Activated gamma-delta T cell treated with Interleukin-2 at 50 U/mL for 16 hours (primary cell): ENCODE results near the gene DACH1.

ENCODE experiments used
- DNase-seq: peaks from one replicate; pipeline ENCODE4 v3.0.0-alpha.2; 2020

DACH1 gene

DNA sequence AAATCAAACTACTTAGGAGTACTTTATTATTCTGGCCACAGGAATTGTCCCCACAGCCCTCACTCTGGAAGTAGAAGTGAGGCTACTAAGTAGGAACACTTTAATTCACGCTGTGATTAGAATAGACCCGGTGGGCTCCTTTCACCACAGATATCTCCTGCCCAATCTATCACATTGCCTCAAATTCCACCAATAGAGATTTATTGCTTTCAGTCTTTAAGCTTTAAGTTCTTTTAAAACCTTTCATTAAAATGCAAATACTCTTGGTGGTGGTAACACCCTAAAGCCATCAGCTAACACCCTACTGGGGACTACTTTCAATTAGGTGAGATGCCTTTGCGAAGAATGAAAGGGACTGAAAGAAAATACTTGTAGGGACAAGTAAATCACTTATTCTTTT lies 181.9 kb downstream of the DACH1 start:
- DNase-seq, result no peak

- no peak for DNase-seq
Observed at GRCh38 chr13:71681901-71682613, 184.9 kb downstream of the DACH1 start.

GRCh38 chr13:71677124-71677523 lies 189.9 kb downstream of the DACH1 start:
- no peak for DNase-seq

GRCh38 chr13:71672512-71672911 lies 194.5 kb downstream of the DACH1 start:
- DNase-seq, result no peak

GRCh38 chr13:71663431-71663830 lies 203.6 kb downstream of the DACH1 start:
- DNase-seq, result no peak

DNA sequence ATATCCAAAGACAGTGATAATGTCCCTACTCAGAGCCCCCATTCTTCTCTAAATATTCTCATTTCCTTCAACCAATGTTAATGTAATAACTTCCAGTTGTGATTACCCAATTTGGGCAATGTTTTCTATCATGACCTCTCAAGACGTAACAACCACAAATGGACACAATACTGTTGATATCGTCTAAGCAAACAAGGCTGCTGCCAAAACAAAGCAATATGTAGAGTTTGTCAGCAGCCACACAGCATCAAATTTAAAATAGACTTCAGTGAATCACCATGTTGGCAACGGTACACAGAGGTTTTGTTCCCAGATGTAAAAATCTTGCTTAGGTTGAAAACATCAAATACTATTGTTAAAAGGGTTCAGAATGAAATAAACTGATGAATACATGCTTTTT lies 205.1 kb downstream of the DACH1 start:
- no peak for DNase-seq

DNA sequence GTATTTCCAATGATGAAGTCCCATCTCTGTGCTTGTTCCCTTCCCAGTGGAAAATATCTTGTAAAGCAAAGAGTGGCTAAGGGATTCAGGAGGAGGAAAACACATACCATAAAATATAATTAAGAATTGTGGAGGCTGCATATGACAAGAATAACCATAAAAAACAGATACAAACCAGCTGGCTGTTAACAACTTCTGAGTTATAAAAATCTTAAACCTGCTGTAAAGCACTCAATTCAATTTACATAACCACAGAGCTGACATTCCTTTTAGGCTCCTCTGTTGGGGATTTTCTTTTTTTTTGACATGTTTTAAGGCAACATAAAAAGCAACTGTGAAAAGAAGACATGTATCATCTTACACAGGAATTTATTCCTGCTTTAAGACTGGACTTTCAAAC lies 207.6 kb downstream of the DACH1 start:
- no peak for DNase-seq

DNA sequence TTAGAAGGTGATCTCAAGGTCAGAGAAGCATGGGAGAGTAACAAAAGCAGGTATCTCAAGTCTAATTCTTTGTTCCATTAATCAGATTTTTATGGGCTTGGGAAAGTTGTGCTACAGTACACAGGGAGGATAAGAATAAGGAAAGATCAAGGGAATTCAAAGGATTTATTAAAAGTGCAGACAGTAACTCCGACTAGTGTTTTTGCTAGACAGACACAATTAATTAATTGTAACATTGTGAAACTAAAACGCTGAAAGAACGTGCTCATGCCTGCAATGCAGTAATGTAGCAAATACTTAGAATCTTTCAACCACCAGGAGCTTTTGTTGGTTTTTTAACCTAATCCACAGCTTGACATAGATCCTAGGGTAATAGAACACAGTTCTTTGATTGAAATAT lies 221.5 kb downstream of the DACH1 start:
- DNase-seq, result no peak

DNA sequence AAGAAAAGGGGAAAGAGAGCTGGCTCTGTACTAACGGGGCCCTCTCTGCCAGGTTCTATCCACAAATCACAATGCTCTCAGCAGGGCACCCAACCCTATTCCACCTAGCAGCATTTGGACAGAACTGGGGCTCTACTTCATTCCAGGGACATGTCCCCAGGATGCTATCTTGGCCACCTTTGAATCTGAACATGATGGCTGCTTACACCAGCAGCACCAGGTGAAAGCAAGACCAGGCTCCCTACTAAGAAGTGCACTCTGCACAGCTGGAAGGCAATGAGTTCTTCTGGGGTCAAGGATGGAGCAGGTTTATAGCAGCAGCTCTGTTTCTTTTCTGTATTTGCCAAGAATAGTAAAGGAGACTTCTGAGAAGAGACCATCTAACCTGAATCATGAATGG lies 222.4 kb downstream of the DACH1 start:
- DNase-seq, result no peak

DNA sequence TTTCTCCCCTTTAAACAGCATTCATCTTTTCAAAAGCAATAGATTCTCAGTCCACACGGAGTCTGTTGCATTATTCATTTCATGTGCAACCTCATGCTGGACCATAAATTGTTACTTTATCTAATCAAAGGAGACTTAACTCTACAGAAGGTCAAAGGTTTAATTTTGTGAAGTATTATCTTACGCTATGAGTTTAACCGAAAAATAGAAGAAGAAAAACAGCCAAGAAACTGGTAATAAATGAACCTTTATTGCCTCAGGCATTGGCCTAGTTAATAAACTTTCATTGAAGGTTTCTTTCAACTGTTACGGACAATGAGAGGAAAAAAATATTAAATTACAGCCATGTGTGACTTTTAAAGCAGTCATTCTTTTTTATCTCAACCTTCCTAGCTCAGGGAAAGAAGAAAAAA lies 223.6 kb downstream of the DACH1 start:
- DNase-seq, result no peak

DNA sequence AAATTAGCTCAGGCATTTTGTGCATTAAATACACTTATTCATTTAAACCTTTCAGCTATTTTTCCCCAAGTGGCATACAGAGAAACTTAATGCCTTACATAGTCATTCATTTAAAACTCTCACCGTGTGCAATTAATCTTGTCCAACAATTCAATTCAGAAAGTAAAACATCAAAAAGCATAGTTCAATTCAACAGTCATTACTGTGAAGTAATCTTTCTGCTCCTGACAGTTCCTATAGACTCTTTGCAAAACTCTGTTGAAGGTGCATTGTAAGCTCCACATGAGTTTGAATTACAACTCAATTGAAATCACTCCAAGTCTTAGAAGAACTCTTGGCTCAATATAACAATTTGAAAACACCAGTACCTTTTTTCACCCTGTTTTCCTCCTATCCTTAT lies 228.3 kb downstream of the DACH1 start:
- no peak for DNase-seq

- no peak for DNase-seq
Observed at GRCh38 chr13:71634602-71635443, 232.2 kb downstream of the DACH1 start.

GRCh38 chr13:71634182-71634581 lies 232.8 kb downstream of the DACH1 start:
- no peak for DNase-seq

- DNase-seq, result no peak
Observed at GRCh38 chr13:71632721-71633120, 234.3 kb downstream of the DACH1 start.

GRCh38 chr13:71632206-71632605 lies 234.8 kb downstream of the DACH1 start:
- DNase-seq, result no peak

DNA sequence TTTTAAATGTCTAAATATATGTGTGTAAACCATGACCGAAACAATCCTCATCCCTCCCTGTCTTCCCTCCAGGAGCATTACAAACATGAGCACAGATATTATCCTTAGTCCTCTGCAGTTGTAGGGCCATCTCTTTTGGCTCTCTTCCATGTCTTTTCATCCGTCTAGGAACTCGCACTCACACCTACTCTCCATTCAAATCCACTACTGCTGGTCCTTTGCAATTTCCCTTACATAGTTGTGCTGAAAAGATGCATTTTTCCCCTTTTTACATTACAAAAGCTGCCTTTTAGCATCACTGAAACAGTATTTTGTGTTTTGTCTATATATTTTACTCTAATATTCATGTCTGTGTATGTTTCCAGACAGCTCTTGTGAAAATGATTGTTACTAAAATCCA lies 237.8 kb downstream of the DACH1 start:
- DNase-seq, result no peak

GRCh38 chr13:71626421-71627117 lies 240.4 kb downstream of the DACH1 start:
- DNase-seq, result no peak

GRCh38 chr13:71625694-71626093 lies 241.3 kb downstream of the DACH1 start:
- DNase-seq, result no peak

DNA sequence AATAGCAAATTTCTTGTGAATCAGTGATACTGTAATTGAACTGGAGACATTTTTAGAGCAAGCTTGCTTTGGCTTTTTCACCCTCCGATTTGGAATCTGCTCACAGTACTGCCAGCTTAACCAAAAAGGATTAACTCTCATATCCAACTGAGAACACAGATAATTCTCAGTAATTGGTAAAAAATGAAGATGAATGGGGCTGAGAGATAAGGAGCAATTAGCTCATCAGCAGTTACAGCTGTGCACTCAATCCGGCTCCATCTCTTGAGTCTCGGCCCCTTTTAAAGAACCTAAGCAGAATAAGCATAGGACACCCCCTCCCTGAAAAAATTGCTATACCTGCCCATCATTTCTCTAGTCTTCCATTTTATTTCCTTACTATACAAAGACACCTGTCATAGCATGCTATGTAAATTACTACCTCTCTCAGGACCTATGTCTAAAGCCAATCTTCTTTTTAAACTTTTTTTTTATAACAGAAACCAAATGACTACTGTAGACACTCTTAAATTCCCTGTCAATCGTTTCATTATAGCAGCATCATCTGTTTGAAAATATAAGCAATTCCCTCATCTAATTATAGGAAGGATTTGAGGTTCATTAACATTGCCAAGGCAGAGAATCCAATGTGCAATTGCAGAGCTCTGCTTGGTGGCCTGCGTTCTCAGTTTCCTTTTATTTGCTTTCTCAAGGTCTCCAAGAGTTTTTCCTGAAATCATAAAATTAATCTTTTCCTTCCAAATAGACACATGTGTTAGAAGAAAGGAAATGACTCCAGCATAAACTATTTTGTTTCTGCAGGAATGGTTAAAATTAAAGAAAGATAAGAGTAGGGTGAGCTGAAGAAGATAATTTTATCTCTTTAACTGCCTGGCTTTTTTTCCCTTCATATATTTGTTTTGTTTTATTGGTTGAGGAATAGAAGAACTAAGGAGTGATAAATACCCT lies 242.1 kb downstream of the DACH1 start:
- no peak for DNase-seq

DNA sequence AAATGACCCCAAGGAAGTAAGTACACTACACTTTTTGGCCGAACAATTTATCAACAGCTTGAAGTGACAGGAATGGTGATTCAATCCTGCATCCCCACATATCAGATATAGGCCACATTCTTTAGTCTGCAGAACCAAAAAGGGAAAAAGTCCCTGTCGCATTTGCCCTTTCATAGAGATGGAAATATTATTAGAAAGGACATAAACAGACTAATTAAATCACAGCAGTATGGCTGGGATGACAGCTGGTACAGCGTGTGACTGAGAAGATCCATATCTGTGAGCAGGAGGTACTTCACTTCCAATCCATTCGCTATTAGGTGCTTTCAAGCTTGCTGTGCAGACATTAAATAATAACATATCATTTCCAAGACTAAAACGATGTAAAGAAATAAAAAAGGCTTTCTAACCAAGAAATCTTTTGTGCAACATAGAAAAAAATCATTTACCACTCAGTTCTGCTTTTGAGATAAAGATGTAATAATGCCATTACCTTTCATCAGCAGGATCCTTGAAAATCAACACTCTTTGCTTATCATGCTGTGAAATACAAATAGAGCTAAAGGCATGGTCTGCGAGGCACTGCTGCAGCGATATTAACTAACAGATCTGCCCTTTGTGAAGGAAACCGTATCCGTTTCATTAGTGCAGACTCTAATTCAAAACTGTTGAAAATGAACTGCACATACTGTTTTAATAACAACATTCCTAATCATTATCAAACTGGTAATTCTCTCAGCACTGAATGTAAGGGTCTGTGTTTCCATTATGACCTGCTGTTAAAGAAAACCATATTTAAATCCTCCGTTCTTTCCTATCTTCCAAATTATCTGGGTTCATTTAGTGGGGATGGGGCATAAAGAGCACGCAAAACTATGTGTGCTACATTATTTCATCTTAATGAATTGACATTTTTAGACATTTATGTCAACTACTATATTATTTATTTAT lies 245.6 kb downstream of the DACH1 start:
- DNase-seq, result no peak

DNA sequence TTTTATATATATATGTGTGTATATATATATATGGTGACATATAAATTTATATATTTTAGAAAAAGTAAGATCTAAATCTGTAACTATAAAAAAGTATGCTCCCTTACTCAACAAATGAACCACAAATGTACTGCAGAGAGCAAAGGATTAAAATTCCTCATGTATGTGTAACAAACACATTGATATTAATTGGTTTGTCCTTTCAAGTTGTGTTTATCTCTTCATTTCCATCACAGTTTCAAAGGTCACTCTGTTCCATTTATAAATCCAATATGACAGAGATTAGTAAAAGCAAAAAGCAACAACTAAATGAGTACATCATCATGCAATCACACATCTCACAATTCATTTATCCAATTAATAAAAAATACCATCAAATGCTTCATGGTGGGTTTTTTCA lies 247.9 kb downstream of the DACH1 start:
- no peak for DNase-seq
